Measurements from ENCODE around the gene IMP3.
"Not testable (repeated sequence)": the region's sequence is repeated elsewhere in the genome, so short reads cannot be mapped to it uniquely, and the experiment has no call there.

GRCh38 chr15:75633922-75634321 lies 6.1 kb downstream of the IMP3 start:
- TF ChIP-seq POLR2A (IDR thresholded peaks at IDR 0.05; ENCODE audit: low read length); GATA1 (IDR thresholded peaks at IDR 0.05; ENCODE audit: low read depth, low read length): not testable (repeated sequence)

Data from erythroblast (primary cell).